Stimulated activated CD4-positive, alpha-beta T cell treated with anti-CD3 and anti-CD28 coated beads, TNF-alpha, amount 100 ng/mL, for 48 hours (primary cell): ENCODE results near the gene RTL5.

Experiments
- DNase-seq, 3 donors: peaks; one replicate each; pipeline ENCODE4 v3.0.0-alpha.2; 2020; ENCODE audit warnings: low read depth in 3 of 3

The RTL5 gene

GRCh38 chrX:72110051-72110875, 21.5 kb downstream of the RTL5 start:
- no peak for DNase-seq

- no peak for DNase-seq
These were observed 23.0 kb downstream of the RTL5 start for GRCh38 chrX:72108666-72109065.

GRCh38 chrX:72107841-72108595, 23.7 kb downstream of the RTL5 start:
- no peak for DNase-seq

DNA sequence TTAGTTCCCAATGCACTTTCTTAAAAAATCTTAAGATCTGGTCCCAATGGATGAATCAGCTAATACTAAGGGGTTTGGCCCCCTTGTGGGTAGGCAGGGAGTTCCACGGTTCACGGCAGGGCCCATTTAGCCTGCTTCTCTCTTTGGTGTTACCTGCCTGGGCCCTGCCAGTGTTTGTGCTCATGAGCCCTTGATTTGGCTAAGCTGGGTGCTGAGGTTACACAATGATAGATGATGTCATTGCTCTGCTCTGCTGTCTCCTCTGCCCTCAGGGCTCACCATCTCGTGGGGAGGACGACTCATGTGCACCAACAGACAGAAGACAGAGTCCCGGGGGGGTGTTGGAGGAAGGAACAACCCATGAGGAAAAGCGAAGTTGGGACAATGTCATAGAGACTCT, 24.4 kb downstream of the RTL5 start:
- DNase-seq = no peak

- no peak for DNase-seq
These were observed 26.3 kb downstream of the RTL5 start for GRCh38 chrX:72105436-72105835.

GRCh38 chrX:72102760-72103159, 29.0 kb downstream of the RTL5 start:
- no peak for DNase-seq

DNA sequence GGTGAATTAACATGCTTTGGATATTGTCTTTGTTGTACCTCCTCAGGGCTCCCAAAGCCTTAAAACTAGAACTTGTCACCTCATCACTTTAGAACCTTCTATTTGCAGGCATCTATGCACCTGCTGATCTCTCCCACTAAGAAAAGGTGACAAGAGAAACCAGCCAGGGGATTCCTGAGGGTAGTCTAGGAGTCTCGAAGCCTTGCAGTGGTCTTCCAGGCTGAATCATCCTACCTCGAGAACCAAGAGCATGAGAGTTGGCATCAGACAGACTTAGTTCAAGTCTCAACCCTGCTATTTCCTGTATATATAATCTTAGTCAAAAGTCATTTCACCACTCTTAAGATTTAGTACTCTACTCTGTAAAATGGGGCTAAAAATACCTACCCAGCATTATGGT, 29.6 kb downstream of the RTL5 start:
- no peak for DNase-seq

- DNase-seq = no peak
These were observed 30.1 kb downstream of the RTL5 start for GRCh38 chrX:72101597-72102037.

GRCh38 chrX:72100824-72101351, 30.8 kb downstream of the RTL5 start:
- peak in 2 of 3 donors; percentile 18 to 39 for DNase-seq

- DNase-seq = no peak
These were observed 31.5 kb downstream of the RTL5 start for GRCh38 chrX:72100051-72100755.

- no peak for DNase-seq
These were observed 34.6 kb downstream of the RTL5 start for GRCh38 chrX:72097098-72097497.

DNA sequence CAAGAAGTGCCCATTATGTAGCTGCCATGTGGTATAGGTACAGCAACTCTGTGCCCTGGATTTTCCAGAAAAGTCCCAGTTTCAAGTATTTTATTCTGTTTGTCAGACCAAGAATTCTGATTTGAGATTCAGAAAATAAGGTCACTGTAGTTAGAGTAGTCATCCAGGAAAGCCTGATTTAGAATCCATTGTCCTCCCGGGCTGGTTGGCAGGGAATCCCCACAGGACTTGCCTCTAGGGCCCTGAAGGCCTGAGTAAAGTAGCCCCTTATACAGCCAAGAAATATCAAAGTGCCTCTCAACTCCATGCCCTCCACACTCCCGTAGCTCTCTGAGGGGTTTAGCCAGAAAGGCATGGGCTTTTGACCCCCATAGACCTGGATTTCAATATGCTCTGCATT, 36.3 kb downstream of the RTL5 start:
- no peak for DNase-seq

GRCh38 chrX:72094894-72095293, 36.8 kb downstream of the RTL5 start:
- DNase-seq = peak in 1 of 3 donors; percentile 16

DNA sequence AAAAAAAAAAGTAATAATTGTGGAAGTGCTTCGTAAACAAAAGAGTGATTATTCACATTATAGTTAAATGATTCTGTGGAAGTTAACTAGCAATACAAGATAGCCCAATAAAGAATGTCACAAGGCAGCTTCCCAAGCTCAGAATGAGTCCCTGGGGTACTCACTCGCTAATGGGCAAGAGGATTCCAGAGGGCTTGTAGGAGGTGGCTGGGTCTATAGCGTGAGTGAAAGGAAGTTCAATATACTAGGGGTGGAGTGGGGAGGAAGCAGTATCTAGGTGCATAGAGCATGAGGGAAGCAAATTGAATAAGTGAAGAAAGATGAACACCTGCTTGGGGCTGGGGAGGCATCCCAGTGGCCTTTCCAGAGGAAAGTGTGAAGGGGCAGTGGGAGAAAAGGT, 42.5 kb downstream of the RTL5 start:
- no peak for DNase-seq

- no peak for DNase-seq
These were observed 43.0 kb downstream of the RTL5 start for GRCh38 chrX:72088761-72089160.

DNA sequence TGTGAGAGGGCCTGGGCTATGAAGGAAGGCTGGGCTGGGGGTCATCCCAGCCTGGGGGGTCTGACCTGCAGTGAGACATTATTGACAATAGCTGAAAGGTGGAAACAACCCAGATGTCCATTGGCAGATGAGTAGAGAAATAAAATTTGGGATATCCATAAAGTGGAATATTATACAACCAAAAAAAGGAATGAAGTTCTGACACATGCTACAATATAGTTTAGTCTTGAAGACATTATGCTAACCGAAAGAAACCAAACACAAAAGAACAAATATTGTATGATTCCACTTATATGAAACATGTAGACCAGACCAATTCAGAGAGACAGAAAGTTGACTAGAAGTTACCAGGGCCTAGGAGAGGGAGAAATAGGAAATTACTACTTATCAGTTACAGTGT, 44.7 kb downstream of the RTL5 start:
- no peak for DNase-seq

- no peak for DNase-seq
These were observed 47.6 kb downstream of the RTL5 start for GRCh38 chrX:72084114-72084513.

DNA sequence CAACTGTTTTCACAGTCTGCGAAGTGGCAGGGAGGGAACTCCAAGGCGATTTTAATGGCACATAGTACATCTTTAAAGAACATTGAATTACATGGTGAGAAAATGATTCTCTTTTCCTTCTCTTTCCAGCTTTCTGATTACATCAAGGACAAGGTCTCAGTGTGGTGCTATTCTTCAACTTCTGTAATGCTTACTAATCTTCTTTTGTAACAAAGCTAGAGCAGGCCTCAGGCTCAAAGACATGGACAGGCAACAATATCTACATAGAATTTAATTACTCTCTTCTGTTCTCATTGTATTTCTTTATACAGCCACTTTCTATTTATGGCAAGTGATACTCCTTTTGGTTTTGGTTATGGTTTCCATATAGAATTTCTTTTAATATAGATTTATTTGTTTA, 48.4 kb downstream of the RTL5 start:
- DNase-seq = no peak

- DNase-seq = no peak
These were observed 50.0 kb downstream of the RTL5 start for GRCh38 chrX:72081605-72082320.

DNA sequence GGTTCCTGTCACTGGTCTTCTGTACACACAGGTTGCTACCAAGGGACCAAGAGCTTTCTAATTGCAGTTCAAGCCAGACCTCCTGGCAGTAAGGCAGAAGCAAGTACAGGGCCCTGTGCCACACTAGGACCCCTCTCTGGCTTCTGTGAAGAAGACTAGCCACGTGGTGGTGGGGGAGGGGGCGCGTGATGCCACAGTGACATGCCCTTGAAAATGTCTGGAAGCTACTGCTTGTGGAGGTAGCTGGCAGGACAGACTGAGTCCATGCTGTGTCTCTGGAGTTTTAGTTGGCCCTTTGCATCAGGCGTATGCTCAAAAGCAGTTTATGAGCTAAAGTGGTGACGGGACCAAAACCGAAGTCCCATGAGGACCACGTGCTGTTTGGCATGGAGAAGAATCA, 50.9 kb downstream of the RTL5 start:
- no peak for DNase-seq

GRCh38 chrX:72080150-72080549, 51.6 kb downstream of the RTL5 start:
- no peak for DNase-seq

- no peak for DNase-seq
These were observed 52.1 kb downstream of the RTL5 start for GRCh38 chrX:72079607-72080006.
